Middle frontal gyrus (tissue), 1 donor: ENCODE results near the gene CERS6.

ENCODE experiments used
- DNase-seq: peaks from one replicate; pipeline ENCODE4 v3.0.0-alpha.2; 2015; ENCODE audit warnings: low spot score; ENCODE audit errors: extremely low spot score

Gene CERS6

GRCh38 chr2:168821577-168821976 is 365.5 kb downstream of the CERS6 start:
- no peak for DNase-seq

- DNase-seq, result no peak
These were observed 365.9 kb downstream of the CERS6 start for GRCh38 chr2:168821992-168822391.
